Psoas muscle (tissue), 8 donors: ENCODE data around the gene TP53I13. TPM values are rescaled to one million over a fixed set of nuclear protein-coding genes. Genes with fewer than 3 reads are reported as not detected.

Experiments
- ATAC-seq, 4 donors: fragments of 200-7000 bp; cut with Tn5 transposase; one replicate each; pipeline ENCODE4 v1.9.1; 2020; ENCODE audit warnings: moderate library complexity in 3 of 4, mild to moderate bottlenecking in 2 of 4
- DNase-seq, 2 donors: peaks; one replicate each; pipeline ENCODE4 v3.0.0-alpha.2; 2020
- H3K27ac ChIP-seq: fragments of 200-600 bp; one replicate; pipeline ENCODE4 v1.8.0; 2022
- H3K27me3 ChIP-seq, 3 donors: fragments of 200-600 bp in 1 of 3; one replicate each; pipeline versions ENCODE4 v1.6.1 to v1.8.0; 2013 to 2022; ENCODE audit warnings: low read length in 2 of 3, mild to moderate bottlenecking in 2 of 3, moderate library complexity in 1 of 3; ENCODE audit not compliant: insufficient read depth in 3 of 3
- H3K36me3 ChIP-seq, 2 donors: fragments of 200-600 bp in 1 of 2; one replicate each; pipeline versions ENCODE4 v1.6.1 to v1.8.0; 2013 to 2022; ENCODE audit warnings: low read depth in 1 of 2, mild to moderate bottlenecking in 1 of 2, moderate library complexity in 1 of 2; ENCODE audit not compliant: insufficient read depth in 1 of 2
- H3K4me1 ChIP-seq: fragments of 200-600 bp; one replicate; pipeline ENCODE4 v1.8.0; 2022
- H3K4me3 ChIP-seq: fragments of 200-600 bp; one replicate; pipeline ENCODE4 v1.8.0; 2022; ENCODE audit warnings: mild to moderate bottlenecking
- H3K9me3 ChIP-seq: fragments of 200-600 bp; one replicate; pipeline ENCODE4 v1.8.0; 2022
- WGBS, 3 donors: extraction: QIAGEN DNeasy Blood & Tissue Kit; methylation state at CpG; one replicate each; pipeline versions ENCODE4 v1.1.6 to v1.1.7; 2013; 5-methylcytosine and 5-hydroxymethylcytosine counted together
- intact Hi-C, 2 donors: fragments of 100-400 bp; cut with DNase I; formaldehyde crosslinking; loops; one replicate each; pipeline versions ENCODE4 v1.11.0 to v1.14.2; 2022
- polyA plus RNA-seq, 3 donors: library from polyadenylated mRNA; stranded (reverse); fragments of 200-250 nt; gene quantifications; one replicate each; pipeline ENCODE4 v1.2.3, GENCODE V29; 2013
- total RNA-seq, 4 donors: library from RNA; stranded (reverse); fragmentation: NEBNext Ultra II Directional in 2 of 4; extraction: Animal tissue kit (Norgen Biotek cat#: 25700) in 2 of 4; gene quantifications; one replicate each; pipeline versions ENCODE4 v1.2.1 to v1.2.4, GENCODE V29; 2021 to 2023
- TF ChIP-seq, protein P1 (sequence below): fragments of 200-600 bp; IDR thresholded peaks from one replicate; pipeline ENCODE4 v1.8.0; 2022; ENCODE audit warnings: antibody characterized with exemption
- donor health status: healthy with polysubstance abuse.
- donor health status: DM: no; HTN: no; CAD: no; lungs with moderate emphysema.
- donor health status: Bipolar disorder and iron deficiency.
- donor health status: healthy.
- donor health status: DM: yes; HTN: yes; CAD: no.
- donor health status: DM: no; HTN: no; CAD: no.
- donor health status: DM: no; HTN: no; CAD: no.
- donor health status: DM: yes; HTN: yes; CAD: no.

Gene TP53I13
- total and polyA plus RNA-seq, 7 donors, result 13.3 to 46.1 (median 20.9) TPM

DNA sequence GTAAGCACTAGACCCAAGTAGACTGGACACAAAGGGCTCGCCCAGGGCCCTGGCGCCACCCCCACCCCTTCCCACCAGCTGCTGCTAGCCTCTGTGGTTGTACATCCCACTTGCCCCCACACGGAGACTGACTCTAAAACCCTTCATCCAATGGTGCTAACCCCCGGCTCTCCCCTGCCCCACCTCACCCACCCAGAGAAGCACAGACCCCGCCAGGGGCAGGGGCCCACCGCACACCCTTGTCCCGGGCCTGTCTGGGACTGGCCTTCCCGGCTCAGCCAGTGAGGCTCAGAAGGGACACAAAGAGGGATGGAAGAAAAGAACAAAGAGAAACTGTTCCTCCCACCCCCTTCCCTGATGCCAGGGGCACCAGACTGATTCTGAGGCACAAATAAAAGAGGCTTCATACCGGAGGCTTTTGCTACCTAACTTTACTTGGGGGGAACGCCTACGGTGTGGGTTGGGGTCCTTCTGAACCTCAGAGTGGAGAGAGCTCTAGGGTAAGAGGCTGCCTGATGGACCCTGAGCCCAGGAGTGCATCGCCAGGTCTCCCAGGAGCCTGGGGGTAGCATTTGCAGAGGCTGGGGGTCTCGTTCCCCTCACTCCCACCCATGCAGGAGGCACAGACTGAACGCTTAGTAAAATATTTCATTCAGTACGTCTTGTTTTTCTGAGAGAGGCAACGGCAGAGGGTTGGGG is 46.0 kb downstream of the TP53I13 start:
- peaks cover 57% of the 10 kb centered on the region for H3K4me1 ChIP-seq
- no peaks in the 10 kb centered on the region for H3K27me3 ChIP-seq
- H3K27ac ChIP-seq, result peak overlapping the region; percentile 69
- TF ChIP-seq, protein P1, sequence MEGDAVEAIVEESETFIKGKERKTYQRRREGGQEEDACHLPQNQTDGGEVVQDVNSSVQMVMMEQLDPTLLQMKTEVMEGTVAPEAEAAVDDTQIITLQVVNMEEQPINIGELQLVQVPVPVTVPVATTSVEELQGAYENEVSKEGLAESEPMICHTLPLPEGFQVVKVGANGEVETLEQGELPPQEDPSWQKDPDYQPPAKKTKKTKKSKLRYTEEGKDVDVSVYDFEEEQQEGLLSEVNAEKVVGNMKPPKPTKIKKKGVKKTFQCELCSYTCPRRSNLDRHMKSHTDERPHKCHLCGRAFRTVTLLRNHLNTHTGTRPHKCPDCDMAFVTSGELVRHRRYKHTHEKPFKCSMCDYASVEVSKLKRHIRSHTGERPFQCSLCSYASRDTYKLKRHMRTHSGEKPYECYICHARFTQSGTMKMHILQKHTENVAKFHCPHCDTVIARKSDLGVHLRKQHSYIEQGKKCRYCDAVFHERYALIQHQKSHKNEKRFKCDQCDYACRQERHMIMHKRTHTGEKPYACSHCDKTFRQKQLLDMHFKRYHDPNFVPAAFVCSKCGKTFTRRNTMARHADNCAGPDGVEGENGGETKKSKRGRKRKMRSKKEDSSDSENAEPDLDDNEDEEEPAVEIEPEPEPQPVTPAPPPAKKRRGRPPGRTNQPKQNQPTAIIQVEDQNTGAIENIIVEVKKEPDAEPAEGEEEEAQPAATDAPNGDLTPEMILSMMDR, result no peak
- H3K36me3 ChIP-seq, result peaks cover 0 to 17% of the 10 kb centered on the region in 2 donors
- H3K9me3 ChIP-seq, result no peaks in the 10 kb centered on the region
- 73 to 85% (median 76%) methylated on average over 16 of the region's 16 CpGs for whole genome bisulfite sequencing, 3 donors
- no peak overlapping the region for H3K4me3 ChIP-seq
- DNase-seq (peak in 1 of 2 donors; percentile 67), ATAC-seq (peak in 2 of 4 donors; percentile 1)
- intact Hi-C loops, result loop anchor here in 1 of 2 donors (2.0 kb wide), 1 partner anchor 34 kb away; no protein-coding TSS in a partner anchor

DNA sequence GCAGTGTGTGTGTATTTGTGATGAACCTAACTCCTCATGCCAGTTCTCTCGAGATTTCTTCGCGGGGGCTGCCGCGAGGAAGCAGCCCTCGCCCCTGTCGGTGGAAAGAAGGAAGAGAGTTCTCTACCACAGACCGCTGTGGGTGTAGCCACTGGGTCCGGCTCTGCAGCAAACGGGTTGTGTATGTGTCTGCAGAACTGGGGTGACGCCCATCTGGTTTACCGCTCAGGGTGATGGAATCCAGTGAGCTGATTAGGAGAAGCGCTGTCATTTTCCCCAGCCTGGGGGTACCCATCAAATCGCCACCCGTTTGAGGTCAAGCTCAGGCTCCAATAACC is 46.5 kb downstream of the TP53I13 start:
- intact Hi-C loops, result loop anchor here in 1 of 2 donors (2.0 kb wide), 1 partner anchor 34 kb away; no protein-coding TSS in a partner anchor
- 63 to 65% (median 64%) methylated on average over 15 of the region's 15 CpGs for WGBS, 3 donors
- Histone ChIP-seq H3K4me1 (peaks cover 62% of the 10 kb centered on the region), H3K4me3 (peak overlapping the region; percentile 53), H3K27me3 (no peaks in the 10 kb centered on the region), H3K9me3 (no peaks in the 10 kb centered on the region), H3K36me3 (peaks cover 0 to 17% of the 10 kb centered on the region in 2 donors), H3K27ac (peak overlapping the region; percentile 69)
- TF ChIP-seq, protein P1, result no peak
- DNase-seq (peak; percentile 43 to 67), ATAC-seq (no peak)

DNA sequence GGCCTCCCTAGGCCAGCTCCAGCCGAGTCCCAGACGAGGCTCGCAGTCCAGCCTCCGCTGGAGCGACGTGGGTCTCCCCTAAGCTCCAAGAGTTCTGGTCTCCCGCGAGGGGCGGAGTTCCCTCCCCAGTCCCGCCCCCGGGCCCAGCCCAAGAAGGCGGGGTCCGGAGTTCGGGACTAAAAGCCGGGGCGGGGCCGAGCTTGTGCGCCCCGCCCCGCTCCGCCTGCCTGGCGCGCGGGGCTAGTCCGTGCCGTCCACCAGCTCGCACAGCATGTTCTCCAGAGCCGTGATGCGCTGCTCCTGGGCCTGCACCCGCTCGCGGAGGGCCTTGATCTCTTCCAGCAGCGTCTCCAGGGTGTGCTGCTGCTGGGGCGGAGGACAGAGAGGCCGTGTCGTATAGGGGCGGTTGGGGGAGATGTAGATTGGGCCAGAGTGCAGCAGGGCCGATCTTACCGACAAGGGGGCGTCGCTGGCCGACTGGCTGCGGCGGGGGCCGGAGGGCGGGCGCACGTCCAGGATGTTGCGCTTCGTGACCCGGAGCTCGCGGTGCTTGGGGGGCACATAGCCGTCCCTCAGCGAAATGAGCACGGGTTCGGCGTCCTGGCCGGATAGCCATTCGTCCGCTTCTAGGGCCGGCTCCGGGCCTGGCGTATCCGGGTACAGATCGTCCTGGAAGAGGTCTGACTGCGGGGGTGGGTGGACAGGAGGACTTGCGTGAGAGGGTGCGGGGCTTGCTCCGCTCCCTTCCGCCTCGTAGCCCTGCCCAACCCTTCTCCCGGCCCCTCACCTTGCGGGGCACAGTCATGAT is 47.2 kb downstream of the TP53I13 start:
- Histone ChIP-seq H3K27me3 (no peaks in the 10 kb centered on the region), H3K9me3 (no peaks in the 10 kb centered on the region), H3K36me3 (peaks cover 0 to 17% of the 10 kb centered on the region in 2 donors), H3K4me1 (peaks cover 66% of the 10 kb centered on the region), H3K27ac (peak overlapping the region; percentile 69), H3K4me3 (peak overlapping the region; percentile 53)
- DNase-seq (peak; percentile 90 to 93), ATAC-seq (peak; percentile 19 to 43 (median 32))
- intact Hi-C loops, result loop anchor here in 1 of 2 donors (2.0 kb wide), 1 partner anchor 35 kb away; no protein-coding TSS in a partner anchor
- TF ChIP-seq, protein P1, result no peak
- 14 to 27% (median 15%) methylated on average over 72 to 74 of the region's 74 CpGs for WGBS, 3 donors

DNA sequence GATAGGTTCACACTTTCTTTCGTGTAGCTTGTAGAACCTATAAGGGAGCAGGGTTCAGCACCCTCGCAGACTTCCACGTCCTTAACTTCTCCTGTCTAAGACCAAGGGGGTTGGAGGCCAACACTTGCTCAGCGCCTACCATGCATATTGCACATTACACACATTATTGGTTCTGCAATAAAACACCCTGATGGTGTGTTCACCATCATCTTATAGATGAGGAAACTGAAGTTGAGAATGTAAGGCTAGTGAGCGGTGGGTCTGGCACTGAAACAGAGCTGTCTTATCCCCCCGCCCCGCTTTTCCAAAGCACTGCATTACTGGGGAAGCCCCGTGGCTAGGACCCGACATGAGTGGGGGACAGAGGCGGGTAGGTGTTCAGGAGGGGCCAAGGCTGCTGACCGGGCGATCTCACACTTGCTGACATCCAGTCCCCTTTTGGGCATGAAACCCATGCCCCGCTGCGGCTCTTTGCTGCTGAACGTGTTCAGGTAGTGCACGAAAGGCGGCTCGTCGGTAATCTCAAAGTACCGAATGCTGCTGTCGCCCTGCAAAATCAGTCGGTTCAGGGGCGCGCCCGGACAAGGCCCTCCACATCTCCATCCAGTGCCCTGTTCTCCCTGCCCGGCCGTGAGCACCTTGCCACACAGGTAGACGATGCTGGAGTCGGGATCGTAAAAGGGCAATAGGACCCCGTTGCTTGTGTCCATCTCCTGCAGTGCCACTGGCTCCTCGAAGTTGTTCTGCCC is 48.0 kb downstream of the TP53I13 start:
- ATAC-seq, result no peak
- TF ChIP-seq, protein P1, result no peak
- Histone ChIP-seq H3K27ac (peak overlapping the region; percentile 69), H3K27me3 (no peaks in the 10 kb centered on the region), H3K4me3 (peak overlapping the region; percentile 98), H3K4me1 (peaks cover 66% of the 10 kb centered on the region), H3K36me3 (peaks cover 0 to 22% of the 10 kb centered on the region in 2 donors), H3K9me3 (no peaks in the 10 kb centered on the region)
- intact Hi-C loops, result no loop called here
- 62 to 69% (median 62%) methylated on average over 32 of the region's 32 CpGs for WGBS, 3 donors
- no peak for DNase-seq
